ENCODE results near the gene ELF1. TPM values are rescaled to one million over a fixed set of nuclear protein-coding genes. Genes with fewer than 3 reads are reported as not detected.

ELF1 gene
- total and polyA plus RNA-seq, 7 experiments from 2014 or later: 117 to 193 (median 169) TPM

- Histone ChIP-seq H3K9me3 (ENCODE audit: control insufficient read depth in 2 of 3, low read length in 3 of 3) (no peaks in the 10 kb centered on the region), H3K27ac (ENCODE audit: low read depth, low read length) (peak overlapping the region; percentile 67), H3K27me3 (ENCODE audit: control insufficient read depth in 2 of 2, insufficient read depth in 2 of 2, low read length in 2 of 2) (no peaks in the 10 kb centered on the region), H3K4me1 (ENCODE audit: control insufficient read depth in 2 of 2, insufficient read depth in 2 of 2, low read length in 2 of 2) (peaks cover 67 to 70% of the 10 kb centered on the region in 2 donors), H3K36me3 (ENCODE audit: control insufficient read depth in 2 of 3, insufficient read depth in 3 of 3, low read length in 3 of 3) (no peaks in the 10 kb centered on the region), H3K4me3 (ENCODE audit: low read length) (peak overlapping the region; percentile 35)
- ATAC-seq (peak; percentile 27), DNase-seq (no peak)
- Mint-ChIP-seq H3K27me3 (no peaks in the 10 kb centered on the region), H3K9me3 (no peaks in the 10 kb centered on the region), H3K36me3 (peaks cover 0 to 22% (median 9%) of the 10 kb centered on the region in 5 donors), H3K4me1 (peaks cover 56 to 89% (median 82%) of the 10 kb centered on the region in 7 donors), H3K4me3 (peak overlapping the region; percentile 34 to 88 (median 78)), H3K27ac (peak overlapping the region; percentile 63 to 93 (median 87))
- POLR2A ChIA-PET: interaction anchor here (0.8 to 5.0 kb wide), 6 partner anchors 10 to 54 kb away, joined by 3 to 43 read pairs (median 6); partner anchors contain the start of genes ELF1 and WBP4
- intact Hi-C loops (cut with micrococcal nuclease): loop anchor here in 1 of 2 donors (1.0 kb wide), 1 partner anchor 8 kb away; no protein-coding TSS in a partner anchor
- CTCF ChIA-PET: interaction anchor here (0.7 kb wide), 1 partner anchor 9 kb away, joined by 5 read pairs; no protein-coding TSS in a partner anchor
These were observed 12.0 kb downstream of the ELF1 start for GRCh38 chr13:41006978-41007743.

GRCh38 chr13:41006306-41006705 lies 12.8 kb downstream of the ELF1 start:
- H3K27ac Mint-ChIP-seq: peak overlapping the region; percentile 58 to 94 (median 88)
- ChIA-PET POLR2A (interaction anchor here (0.7 to 5.0 kb wide), 4 partner anchors 11 to 55 kb away, joined by 3 to 43 read pairs (median 5); partner anchors contain the start of genes ELF1 and WBP4), CTCF (interaction anchor here (0.7 to 1.2 kb wide), 3 partner anchors 17 to 49 kb away, joined by 3 read pairs; no protein-coding TSS in a partner anchor)
- no peaks in the 10 kb centered on the region for H3K36me3 ChIP-seq (ENCODE audit: control insufficient read depth in 2 of 3, insufficient read depth in 3 of 3, low read length in 3 of 3)
- no peaks in the 10 kb centered on the region for H3K27me3 ChIP-seq (ENCODE audit: control insufficient read depth in 2 of 2, insufficient read depth in 2 of 2, low read length in 2 of 2)
- H3K9me3 Mint-ChIP-seq: no peaks in the 10 kb centered on the region
- ATAC-seq: no peak
- peaks cover 54 to 89% (median 82%) of the 10 kb centered on the region in 7 donors for H3K4me1 Mint-ChIP-seq
- no peak for DNase-seq
- peak overlapping the region; percentile 6 for H3K4me3 ChIP-seq (ENCODE audit: low read length)
- H3K4me1 ChIP-seq (ENCODE audit: control insufficient read depth in 2 of 2, insufficient read depth in 2 of 2, low read length in 2 of 2): peaks cover 68 to 69% of the 10 kb centered on the region in 2 donors
- intact Hi-C loops (cut with micrococcal nuclease): no loop called here
- H3K36me3 Mint-ChIP-seq: peaks cover 0 to 23% (median 5%) of the 10 kb centered on the region in 5 donors
- H3K27me3 Mint-ChIP-seq: no peaks in the 10 kb centered on the region
- H3K4me3 Mint-ChIP-seq: peak overlapping the region; percentile 54 to 87 (median 73)
- H3K9me3 ChIP-seq (ENCODE audit: control insufficient read depth in 2 of 3, low read length in 3 of 3): no peaks in the 10 kb centered on the region
- peak overlapping the region; percentile 67 for H3K27ac ChIP-seq (ENCODE audit: low read depth, low read length)

GRCh38 chr13:41005704-41006103 lies 13.4 kb downstream of the ELF1 start:
- Histone ChIP-seq H3K27ac (ENCODE audit: low read depth, low read length) (peak overlapping the region; percentile 67), H3K9me3 (ENCODE audit: control insufficient read depth in 2 of 3, low read length in 3 of 3) (no peaks in the 10 kb centered on the region), H3K4me1 (ENCODE audit: control insufficient read depth in 2 of 2, insufficient read depth in 2 of 2, low read length in 2 of 2) (peaks cover 63 to 64% of the 10 kb centered on the region in 2 donors), H3K36me3 (ENCODE audit: control insufficient read depth in 2 of 3, insufficient read depth in 3 of 3, low read length in 3 of 3) (no peaks in the 10 kb centered on the region), H3K4me3 (ENCODE audit: low read length) (peak overlapping the region; percentile 6), H3K27me3 (ENCODE audit: control insufficient read depth in 2 of 2, insufficient read depth in 2 of 2, low read length in 2 of 2) (no peaks in the 10 kb centered on the region)
- ATAC-seq (no peak), DNase-seq (no peak)
- CTCF ChIA-PET: interaction anchor here (0.7 to 1.2 kb wide), 3 partner anchors 18 to 49 kb away, joined by 3 read pairs; no protein-coding TSS in a partner anchor
- intact Hi-C loops (cut with micrococcal nuclease): loop anchor here (1.0 to 2.0 kb wide), 6 partner anchors 9 to 55 kb away; partner anchors contain the start of genes ELF1 (in 2 of the 2) and WBP4 (in 1 of the 2)
- H3K27ac Mint-ChIP-seq: peak overlapping the region; percentile 58 to 89 (median 88)
- POLR2A ChIA-PET: interaction anchor here (0.7 to 5.0 kb wide), 5 partner anchors 11 to 55 kb away, joined by 3 to 43 read pairs (median 5); partner anchors contain the start of genes ELF1 and WBP4
- peaks cover 0 to 21% (median 4%) of the 10 kb centered on the region in 5 donors for H3K36me3 Mint-ChIP-seq
- peaks cover 52 to 88% (median 82%) of the 10 kb centered on the region in 7 donors for H3K4me1 Mint-ChIP-seq
- no peaks in the 10 kb centered on the region for H3K27me3 Mint-ChIP-seq
- no peaks in the 10 kb centered on the region for H3K9me3 Mint-ChIP-seq
- peak overlapping the region; percentile 4 to 87 (median 72) for H3K4me3 Mint-ChIP-seq

- ChIA-PET POLR2A (interaction anchor here (0.6 to 5.0 kb wide), 11 partner anchors 8 to 56 kb away, joined by 3 to 43 read pairs (median 3); partner anchors contain the start of genes ELF1 and WBP4), CTCF (interaction anchor here (1.2 kb wide), 1 partner anchor 50 kb away, joined by 3 read pairs; no protein-coding TSS in a partner anchor)
- Mint-ChIP-seq H3K27me3 (no peaks in the 10 kb centered on the region), H3K4me3 (peak overlapping the region; percentile 4 to 87 (median 69)), H3K9me3 (no peaks in the 10 kb centered on the region), H3K36me3 (peaks cover 0 to 22% (median 4%) of the 10 kb centered on the region in 5 donors), H3K4me1 (peaks cover 51 to 92% (median 82%) of the 10 kb centered on the region in 7 donors), H3K27ac (peak overlapping the region; percentile 58 to 89 (median 88))
- peak in 7 of 9 donors; percentile 52 to 74 (median 65) for DNase-seq
- no peaks in the 10 kb centered on the region for H3K36me3 ChIP-seq (ENCODE audit: control insufficient read depth in 2 of 3, insufficient read depth in 3 of 3, low read length in 3 of 3)
- H3K4me3 ChIP-seq (ENCODE audit: low read length): peak overlapping the region; percentile 6
- H3K27me3 ChIP-seq (ENCODE audit: control insufficient read depth in 2 of 2, insufficient read depth in 2 of 2, low read length in 2 of 2): no peaks in the 10 kb centered on the region
- H3K9me3 ChIP-seq (ENCODE audit: control insufficient read depth in 2 of 3, low read length in 3 of 3): no peaks in the 10 kb centered on the region
- peaks cover 61 to 62% of the 10 kb centered on the region in 2 donors for H3K4me1 ChIP-seq (ENCODE audit: control insufficient read depth in 2 of 2, insufficient read depth in 2 of 2, low read length in 2 of 2)
- intact Hi-C loops (cut with micrococcal nuclease): loop anchor here (1.0 to 2.0 kb wide), 7 partner anchors 9 to 56 kb away; partner anchors contain the start of genes ELF1 (in 2 of the 2) and WBP4 (in 1 of the 2)
- ATAC-seq: peak; percentile 90
- H3K27ac ChIP-seq (ENCODE audit: low read depth, low read length): peak overlapping the region; percentile 67
These were observed 14.0 kb downstream of the ELF1 start for GRCh38 chr13:41004875-41005693.

GRCh38 chr13:41002606-41003005 lies 16.5 kb downstream of the ELF1 start:
- H3K36me3 ChIP-seq (ENCODE audit: control insufficient read depth in 2 of 3, insufficient read depth in 3 of 3, low read length in 3 of 3): no peaks in the 10 kb centered on the region
- no peaks in the 10 kb centered on the region for H3K27me3 ChIP-seq (ENCODE audit: control insufficient read depth in 2 of 2, insufficient read depth in 2 of 2, low read length in 2 of 2)
- H3K27me3 Mint-ChIP-seq: no peaks in the 10 kb centered on the region
- POLR2A ChIA-PET: interaction anchor here (0.6 to 2.3 kb wide), 8 partner anchors 10 to 56 kb away, joined by 3 to 11 read pairs (median 5); no protein-coding TSS in a partner anchor
- no peaks in the 10 kb centered on the region for H3K9me3 ChIP-seq (ENCODE audit: control insufficient read depth in 2 of 3, low read length in 3 of 3)
- H3K9me3 Mint-ChIP-seq: no peaks in the 10 kb centered on the region
- CTCF ChIA-PET: interaction anchor here (0.7 to 1.4 kb wide), 7 partner anchors 9 to 1319 kb away, joined by 3 to 4 read pairs (median 3); no protein-coding TSS in a partner anchor
- ATAC-seq (no peak), DNase-seq (no peak)
- peaks cover 53 to 96% (median 88%) of the 10 kb centered on the region in 7 donors for H3K4me1 Mint-ChIP-seq
- H3K4me3 ChIP-seq (ENCODE audit: low read length): no peak overlapping the region
- intact Hi-C loops (cut with micrococcal nuclease): no loop called here
- peak overlapping the region in 5 of 9 donors; percentile 43 to 92 (median 88) for H3K27ac Mint-ChIP-seq
- H3K36me3 Mint-ChIP-seq: peaks cover 0 to 30% (median 9%) of the 10 kb centered on the region in 5 donors
- H3K27ac ChIP-seq (ENCODE audit: low read depth, low read length): peak overlapping the region; percentile 51
- peaks cover 58 to 71% of the 10 kb centered on the region in 2 donors for H3K4me1 ChIP-seq (ENCODE audit: control insufficient read depth in 2 of 2, insufficient read depth in 2 of 2, low read length in 2 of 2)
- H3K4me3 Mint-ChIP-seq: peak overlapping the region in 4 of 10 donors; percentile 34 to 72 (median 52)

All from naive thymus-derived CD4-positive, alpha-beta T cell (primary cell).